K562 (cell line): ENCODE measurements around the gene SPIRE1. TPM values are rescaled to one million over a fixed set of nuclear protein-coding genes. Genes with fewer than 3 reads are reported as not detected.

Experiments used
- BACH1 ChIP-seq: fragments of 200-800 bp; sonication (Bioruptor generic); IDR thresholded peaks from 2 replicates; pipeline ENCODE4 v1.6.1; 2016; ENCODE audit warnings: missing genetic modification characterization, missing compliant biosample characterization
- CBX8 ChIP-seq: fragments of 200-600 bp; sonication (generic); IDR thresholded peaks from 2 replicates; pipeline ENCODE4 v1.6.1; 2012; ENCODE audit warnings: borderline replicate concordance, mixed run types, low read depth, mild to moderate bottlenecking, moderate library complexity, mixed read lengths, low read length, control low read depth, inconsistent platforms; ENCODE audit not compliant: poor library complexity, severe bottlenecking; ENCODE audit errors: extremely low read depth
- CREBBP ChIP-seq: IDR thresholded peaks from one replicate; pipeline ENCODE4 v1.6.1; 2012; ENCODE audit warnings: low read depth, mild to moderate bottlenecking, control low read depth, inconsistent platforms, low read length
- FOXP1 ChIP-seq: sonication (generic); formaldehyde crosslinking; IDR thresholded peaks from 2 replicates; pipeline ENCODE4 v1.8.0; 2022; ENCODE audit warnings: mild to moderate bottlenecking, missing genetic modification reagents
- GABPA ChIP-seq: fragments of 200-800 bp; sonication (Bioruptor generic); conservative IDR thresholded peaks from 2 replicates; pipeline ENCODE4 v1.6.1; 2016; ENCODE audit warnings: low read depth, missing genetic modification characterization, missing compliant biosample characterization
- GMEB1 ChIP-seq: fragments of 250-450 bp; sonication (Bioruptor Pico); IDR thresholded peaks from 2 replicates; pipeline ENCODE4 v1.4.0; 2020; ENCODE audit warnings: mild to moderate bottlenecking
- JUND ChIP-seq, 2 experiments: IDR thresholded peaks; 2 replicates in 1 of 2; 3 replicates in 1 of 2; pipeline ENCODE4 v1.6.1; 2011; ENCODE audit warnings: borderline replicate concordance in 2 of 2, low read depth in 2 of 2, low read length in 2 of 2, improper control_type of control experiment in 1 of 2, missing biosample characterization in 1 of 2, missing genetic modification characterization in 1 of 2, missing genetic modification reagents in 1 of 2
- KDM2B ChIP-seq: fragments of 250-450 bp; sonication (Bioruptor Pico); IDR thresholded peaks from 2 replicates; pipeline ENCODE4 v1.8.0; 2021; ENCODE audit warnings: mild to moderate bottlenecking, moderate library complexity
- KLF16 ChIP-seq: IDR thresholded peaks from 2 replicates; pipeline ENCODE4 v1.6.1; 2016; ENCODE audit warnings: antibody characterized with exemption
- LEF1 ChIP-seq: fragments of 450-650 bp; IDR thresholded peaks from 2 replicates; pipeline ENCODE4 v1.6.1; 2016; ENCODE audit warnings: mild to moderate bottlenecking
- MXI1 ChIP-seq: IDR thresholded peaks from 2 replicates; pipeline ENCODE4 v1.6.1; 2011; ENCODE audit warnings: low read depth, mild to moderate bottlenecking, improper control_type of control experiment, low read length
- NR2C1 ChIP-seq, 2 experiments: fragments of 450-650 bp; IDR thresholded peaks; 2 replicates each; pipeline ENCODE4 v1.6.1; 2017; ENCODE audit warnings: mild to moderate bottlenecking in 2 of 2, antibody characterized with exemption in 1 of 2, inconsistent platforms in 1 of 2, missing compliant biosample characterization in 1 of 2, missing genetic modification characterization in 1 of 2
- NR4A1 ChIP-seq, 2 experiments: fragments of 250-450 bp in 1 of 2; fragments of 450-650 bp in 1 of 2; sonication (Bioruptor Pico) in 1 of 2; IDR thresholded peaks; 2 replicates each; pipeline versions ENCODE4 v1.4.0 to v1.6.1; 2016 to 2020; ENCODE audit warnings: mild to moderate bottlenecking in 2 of 2, missing compliant biosample characterization in 1 of 2, missing genetic modification characterization in 1 of 2, moderate library complexity in 1 of 2
- POLR3A ChIP-seq: IDR thresholded peaks from 2 replicates; pipeline ENCODE4 v1.6.1; 2011; ENCODE audit warnings: borderline replicate concordance, mild to moderate bottlenecking, moderate library complexity; ENCODE audit not compliant: insufficient read length, insufficient read depth; ENCODE audit errors: extremely low read depth
- SIN3B ChIP-seq: fragments of 450-650 bp; IDR thresholded peaks from 2 replicates; pipeline ENCODE4 v1.6.1; 2017; ENCODE audit warnings: low read depth, mild to moderate bottlenecking, moderate library complexity
- TBP ChIP-seq: optimal IDR thresholded peaks from 2 replicates; pipeline ENCODE3; 2011; ENCODE audit warnings: low read depth, low read length, improper control_type of control experiment
- THRAP3 ChIP-seq: fragments of 450-650 bp; IDR thresholded peaks from 2 replicates; pipeline ENCODE4 v1.6.1; 2016; ENCODE audit warnings: mild to moderate bottlenecking, inconsistent platforms, borderline replicate concordance
- ZNF134 ChIP-seq: fragments of 250-450 bp; sonication (Bioruptor Pico); conservative IDR thresholded peaks from 2 replicates; pipeline ENCODE4 v1.4.0; 2020
- ZNF395 ChIP-seq: fragments of 200-800 bp; sonication (Bioruptor generic); IDR thresholded peaks from 2 replicates; pipeline ENCODE4 v1.6.1; 2017; ENCODE audit warnings: missing genetic modification characterization, missing compliant biosample characterization
- ZNF561 ChIP-seq: fragments of 450-650 bp; formaldehyde crosslinking; conservative IDR thresholded peaks from 2 replicates; pipeline ENCODE4 v1.4.0; 2020; ENCODE audit warnings: mild to moderate bottlenecking, moderate library complexity
- ZNF699 ChIP-seq: fragments of 250-450 bp; sonication (Bioruptor Pico); IDR thresholded peaks from 2 replicates; pipeline ENCODE4 v1.8.0; 2021; ENCODE audit warnings: mild to moderate bottlenecking, moderate library complexity; ENCODE audit not compliant: insufficient replicate concordance
- ZNF778 ChIP-seq: fragments of 450-650 bp; formaldehyde crosslinking; IDR thresholded peaks from 2 replicates; pipeline ENCODE4 v1.4.0; 2020; ENCODE audit warnings: mild to moderate bottlenecking, moderate library complexity
- polyA plus RNA-seq, 8 experiments: library from polyadenylated mRNA; depleted of rRNA in 4 of 8; stranded (reverse) in 5 of 8; unstranded in 3 of 8; fragments of >200 nt; fragmentation: Nextera tagmentation in 2 of 8; fragmentation: Illumina TruSeq in 1 of 8; extraction: Ambion mirVana in 2 of 8; extraction: Trizol in 1 of 8; gene quantifications; 2 replicates each; pipeline versions ENCODE4 v1.2.1 to v1.2.3, GENCODE V29; 2011 to 2014; ENCODE audit warnings: inconsistent platforms in 1 of 8, missing spikeins in 1 of 8
- total RNA-seq, 7 experiments: library from RNA; depleted of rRNA in 6 of 7; stranded (reverse); fragments of >200 nt in 6 of 7; fragmentation: Illumina TruSeq in 2 of 7; extraction: Trizol in 2 of 7; gene quantifications; 2 replicates each; pipeline versions ENCODE4 v1.2.1 to v1.2.3, GENCODE V29; 2011 to 2021; ENCODE audit warnings: low replicate concordance in 1 of 7
- TF ChIP-seq, protein P1 (sequence below), 2 experiments: fragments of 450-650 bp in 1 of 2; sonication (generic) in 1 of 2; formaldehyde crosslinking; conservative IDR thresholded peaks; 2 replicates each; pipeline versions ENCODE4 v1.4.0 to v1.8.1; 2020 to 2022; ENCODE audit warnings: mild to moderate bottlenecking in 1 of 2, missing genetic modification reagents in 1 of 2

The SPIRE1 gene
- total and polyA plus RNA-seq, 9 of the 15 experiments (the other 6 are each of a cell fraction or from before 2014, with no cell fraction given): 2.9 to 14.0 (median 10.2) TPM

DNA sequence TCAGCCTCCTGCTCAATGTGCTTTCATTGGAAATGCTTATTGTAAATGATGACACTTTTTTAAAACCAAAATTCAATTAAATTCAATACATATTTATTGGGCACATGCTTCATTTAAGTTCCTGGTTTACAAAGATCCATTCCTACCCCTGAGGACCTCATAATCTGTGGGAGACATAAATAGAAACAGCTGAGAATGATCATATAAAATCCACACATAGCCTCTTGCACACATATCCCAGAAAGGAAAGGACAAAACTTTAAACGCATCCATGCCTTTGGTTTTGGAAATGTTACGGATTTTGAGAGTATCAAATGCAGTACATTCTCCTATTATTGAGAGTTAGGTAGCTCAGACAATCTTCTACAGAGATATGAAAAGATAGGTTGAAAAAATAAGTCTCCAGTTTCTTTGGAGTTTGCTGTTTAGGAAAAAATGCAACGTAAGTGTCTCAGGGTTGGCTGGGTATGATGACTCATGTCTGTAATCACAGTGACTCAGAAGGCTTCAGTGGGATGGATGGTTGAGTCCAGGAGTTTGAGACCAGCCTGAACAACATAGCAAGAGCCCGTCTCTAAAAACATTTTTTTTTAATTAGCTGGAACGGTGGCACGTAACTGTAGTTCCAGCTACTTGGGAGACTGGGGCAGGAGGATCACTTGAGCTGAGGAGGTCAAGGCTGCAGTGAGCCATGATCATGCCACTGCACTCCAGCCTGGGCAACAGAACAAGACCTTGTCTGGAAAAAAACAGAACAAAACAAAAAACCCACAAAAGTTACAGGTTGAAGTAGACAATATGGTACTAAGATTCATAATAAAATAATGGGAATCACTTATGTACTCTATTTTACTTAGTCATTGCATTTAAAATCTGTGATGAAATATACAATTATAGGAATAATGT is 254.1 kb downstream of the SPIRE1 start (continued):
- no peak for TF ChIP-seq ZNF561 (CRISPR knock-in tag)
- no peak for TF ChIP-seq NR2C1 (IDR thresholded peaks at IDR 0.05)
- TF ChIP-seq NR2C1 (tag; IDR thresholded peaks at IDR 0.05): 0 out of 2 replicates have a peak, but pooled peaks have one; percentile 1
- no peak for TF ChIP-seq THRAP3
- peak; percentile 96 for TF ChIP-seq BACH1 (tag)
- no peak for TF ChIP-seq KDM2B (CRISPR knock-in tag)
- TF ChIP-seq LEF1: peak; percentile 73
- TF ChIP-seq ZNF134 (CRISPR knock-in tag): no peak
- TF ChIP-seq GABPA (tag): no peak
- no peak for TF ChIP-seq GMEB1
- no peak for TF ChIP-seq KLF16
- peak; percentile 99 for TF ChIP-seq JUND (IDR thresholded peaks at IDR 0.05; ENCODE audit: borderline replicate concordance, low read depth, low read length)
- peak; percentile 99 for TF ChIP-seq JUND (tag; IDR thresholded peaks at IDR 0.05; ENCODE audit: borderline replicate concordance, low read depth, low read length)
- no peak for TF ChIP-seq ZNF699
- no peak for TF ChIP-seq NR4A1 (CRISPR knock-in tag; IDR thresholded peaks at IDR 0.05)
- no peak for TF ChIP-seq NR4A1 (tag; IDR thresholded peaks at IDR 0.05)
- TF ChIP-seq CBX8: no peak
- TF ChIP-seq POLR3A: no peak
- TF ChIP-seq ZNF395: no peak
- TF ChIP-seq TBP: no peak
- TF ChIP-seq ZNF778 (CRISPR knock-in tag): no peak
- TF ChIP-seq CREBBP: no peak
- no peak for TF ChIP-seq MXI1
- TF ChIP-seq, protein P1, sequence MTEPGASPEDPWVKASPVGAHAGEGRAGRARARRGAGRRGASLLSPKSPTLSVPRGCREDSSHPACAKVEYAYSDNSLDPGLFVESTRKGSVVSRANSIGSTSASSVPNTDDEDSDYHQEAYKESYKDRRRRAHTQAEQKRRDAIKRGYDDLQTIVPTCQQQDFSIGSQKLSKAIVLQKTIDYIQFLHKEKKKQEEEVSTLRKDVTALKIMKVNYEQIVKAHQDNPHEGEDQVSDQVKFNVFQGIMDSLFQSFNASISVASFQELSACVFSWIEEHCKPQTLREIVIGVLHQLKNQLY (CRISPR knock-in tag; conservative IDR thresholded peaks at IDR 0.05): no peak
- TF ChIP-seq SIN3B: no peak
- no peak for TF ChIP-seq FOXP1 (CRISPR knock-in tag)
